CD14-positive monocyte (primary cell): ENCODE data around the gene SMTNL1. TPM values are rescaled to one million over a fixed set of nuclear protein-coding genes. Genes with fewer than 3 reads are reported as not detected.

Source experiments
- DNase-seq, 3 donors: peaks; one replicate each; pipeline ENCODE4 v3.0.0-alpha.2; 2011 to 2022
- H2AFZ ChIP-seq: 2 replicates; pipeline ENCODE4 v1.6.0; 2012; ENCODE audit warnings: mild to moderate bottlenecking, low read depth, low read length, inconsistent platforms; ENCODE audit not compliant: insufficient read depth, poor library complexity, severe bottlenecking
- H3K27ac ChIP-seq, 2 donors: 1 replicate in 1 of 2; 2 replicates in 1 of 2; pipeline ENCODE4 v1.5.1; 2012 to 2013; ENCODE audit warnings: low read length in 2 of 2, control low read depth in 1 of 2, inconsistent platforms in 1 of 2, low read depth in 1 of 2, mild to moderate bottlenecking in 1 of 2
- H3K27me3 ChIP-seq, 2 donors: one replicate each; pipeline versions ENCODE4 v1.6.0 to v1.6.1; 2011 to 2013; ENCODE audit warnings: low read length in 2 of 2; ENCODE audit not compliant: control insufficient read depth in 2 of 2, insufficient read depth in 2 of 2
- H3K36me3 ChIP-seq, 2 donors: replicated peaks in 1 of 2; 1 replicate in 1 of 2; 2 replicates in 1 of 2; pipeline versions ENCODE4 v1.5.1 to v1.6.1; 2012 to 2013; ENCODE audit warnings: low read length in 2 of 2, control low read depth in 1 of 2, inconsistent platforms in 1 of 2, mild to moderate bottlenecking in 1 of 2; ENCODE audit not compliant: insufficient read depth in 2 of 2, control insufficient read depth in 1 of 2
- H3K4me1 ChIP-seq, 2 donors: 1 replicate in 1 of 2; 2 replicates in 1 of 2; pipeline versions ENCODE4 v1.5.1 to v1.6.1; 2012 to 2013; ENCODE audit warnings: low read length in 2 of 2, control low read depth in 1 of 2, inconsistent platforms in 1 of 2, mild to moderate bottlenecking in 1 of 2, moderate library complexity in 1 of 2; ENCODE audit not compliant: insufficient read depth in 2 of 2, control insufficient read depth in 1 of 2
- H3K4me2 ChIP-seq: replicated peaks from 2 replicates; pipeline ENCODE3; 2012; ENCODE audit warnings: low read length, moderate library complexity, mild to moderate bottlenecking; ENCODE audit not compliant: poor library complexity, severe bottlenecking; ENCODE audit errors: extremely low read depth
- H3K4me3 ChIP-seq, 3 experiments: fragments of 200-600 bp in 1 of 3; sonication (generic) in 1 of 3; replicated peaks in 1 of 3; 1 replicate in 2 of 3; 2 replicates in 1 of 3; pipeline ENCODE4 v1.5.1; 2011 to 2013; ENCODE audit warnings: low read length in 3 of 3, mild to moderate bottlenecking in 3 of 3, control low read depth in 2 of 3, low read depth in 2 of 3, inconsistent platforms in 1 of 3, moderate library complexity in 1 of 3
- H3K79me2 ChIP-seq: 2 replicates; pipeline ENCODE4 v1.6.0; 2012; ENCODE audit warnings: mild to moderate bottlenecking, control low read depth, inconsistent platforms, low read length, moderate library complexity; ENCODE audit not compliant: insufficient read depth
- H3K9ac ChIP-seq: 2 replicates; pipeline ENCODE4 v1.6.0; 2017; ENCODE audit warnings: low read length, mild to moderate bottlenecking; ENCODE audit not compliant: insufficient read depth, poor library complexity, severe bottlenecking
- H3K9me3 ChIP-seq, 2 donors: replicated peaks in 1 of 2; 1 replicate in 1 of 2; 2 replicates in 1 of 2; pipeline versions ENCODE4 v1.5.1 to v1.6.1; 2012 to 2013; ENCODE audit warnings: low read length in 2 of 2, control low read depth in 1 of 2; ENCODE audit not compliant: control insufficient read depth in 1 of 2, insufficient read depth in 1 of 2
- H4K20me1 ChIP-seq: 2 replicates; pipeline ENCODE4 v1.6.0; 2012; ENCODE audit warnings: mild to moderate bottlenecking, low read length, control low read depth, moderate library complexity; ENCODE audit not compliant: insufficient read depth
- H3K27ac Mint-ChIP-seq, 7 donors: one replicate each; pipeline ENCODE4 v1.8.0; 2020; ENCODE audit warnings: mild to moderate bottlenecking in 7 of 7, mixed read lengths in 7 of 7, moderate library complexity in 6 of 7, inconsistent platforms in 2 of 7
- H3K27me3 Mint-ChIP-seq, 3 donors: one replicate each; pipeline ENCODE4 v1.8.0; 2021 to 2022; ENCODE audit warnings: low read depth in 3 of 3, mild to moderate bottlenecking in 3 of 3, mixed read lengths in 3 of 3, moderate library complexity in 3 of 3, inconsistent platforms in 1 of 3
- H3K36me3 Mint-ChIP-seq, 2 donors: one replicate each; pipeline ENCODE4 v1.8.0; 2020; ENCODE audit warnings: mixed read lengths in 2 of 2, inconsistent platforms in 1 of 2, mild to moderate bottlenecking in 1 of 2
- H3K4me1 Mint-ChIP-seq: one replicate; pipeline ENCODE4 v1.8.0; 2020; ENCODE audit warnings: mild to moderate bottlenecking, mixed read lengths
- H3K4me3 Mint-ChIP-seq, 2 donors: one replicate each; pipeline ENCODE4 v1.8.0; 2020; ENCODE audit warnings: mild to moderate bottlenecking in 2 of 2, mixed read lengths in 2 of 2, moderate library complexity in 1 of 2
- H3K9me3 Mint-ChIP-seq, 7 donors: one replicate each; pipeline ENCODE4 v1.8.0; 2020 to 2022; ENCODE audit warnings: mixed read lengths in 7 of 7, mild to moderate bottlenecking in 6 of 7, moderate library complexity in 6 of 7, inconsistent platforms in 2 of 7
- CTCF ChIP-seq: fragments of 200-600 bp; IDR thresholded peaks from one replicate; pipeline ENCODE4 v1.8.0; 2022; ENCODE audit warnings: antibody characterized with exemption, mild to moderate bottlenecking
- WGBS: methylation state at CpG from one replicate; pipeline ENCODE4 v1.1.5; 2013; ENCODE audit warnings: missing lambda C conversion rate; ENCODE audit not compliant: insufficient coverage; 5-methylcytosine and 5-hydroxymethylcytosine counted together
- intact Hi-C, 2 donors: fragments of 100-400 bp; cut with micrococcal nuclease; formaldehyde crosslinking; loops; one replicate each; pipeline versions ENCODE4 v1.15.0 to v1.15.1; 2023
- polyA plus RNA-seq, 3 donors: library from polyadenylated mRNA; depleted of rRNA in 1 of 3; unstranded in 2 of 3; stranded (reverse) in 1 of 3; fragments of 300-500 nt in 2 of 3; fragments of >200 nt in 1 of 3; fragmentation: Illumina TruSeq in 2 of 3; gene quantifications; 1 replicate in 2 of 3; 2 replicates in 1 of 3; pipeline ENCODE4 v1.2.3, GENCODE V29; 2012 to 2021

The SMTNL1 gene
- polyA plus RNA-seq, 3 donors, result not detected

GRCh38 chr11:57516061-57516443, 21.3 kb upstream of the SMTNL1 start:
- H3K9me3 ChIP-seq, result no peaks in the 10 kb centered on the region
- DNase-seq, result no peak
- Mint-ChIP-seq H3K27me3 (peaks cover 1 to 13% (median 6%) of the 10 kb centered on the region in 3 donors), H3K27ac (peak overlapping the region in 2 of 7 donors; percentile 27 to 40), H3K4me3 (peak overlapping the region; percentile 99), H3K4me1 (peaks cover 26% of the 10 kb centered on the region), H3K9me3 (peaks cover 0 to 3% (median 0%) of the 10 kb centered on the region in 7 donors), H3K36me3 (peaks cover 0 to 3% of the 10 kb centered on the region in 2 donors)
- H3K4me3 ChIP-seq, result peak overlapping the region; percentile 63 to 83 (median 80)
- H2AFZ ChIP-seq, result peak overlapping the region; percentile 96
- H3K4me1 ChIP-seq, result peaks cover 16 to 22% of the 10 kb centered on the region in 2 donors
- peaks cover 19% of the 10 kb centered on the region for H3K79me2 ChIP-seq
- H3K27me3 ChIP-seq, result no peaks in the 10 kb centered on the region
- TF ChIP-seq CTCF, result no peak
- no peaks in the 10 kb centered on the region for H3K36me3 ChIP-seq
- peak overlapping the region; percentile 88 for H3K4me2 ChIP-seq
- whole genome bisulfite sequencing, result 0% methylated on average over 1 of the region's 5 CpGs
- H3K9ac ChIP-seq, result peak overlapping the region; percentile 63
- no peaks in the 10 kb centered on the region for H4K20me1 ChIP-seq
- H3K27ac ChIP-seq, result peak overlapping the region in 1 of 2 donors; percentile 20
- intact Hi-C loops, result loop anchor here in 1 of 2 donors (5.0 kb wide), 1 partner anchor 39 kb away; no protein-coding TSS in a partner anchor

DNA sequence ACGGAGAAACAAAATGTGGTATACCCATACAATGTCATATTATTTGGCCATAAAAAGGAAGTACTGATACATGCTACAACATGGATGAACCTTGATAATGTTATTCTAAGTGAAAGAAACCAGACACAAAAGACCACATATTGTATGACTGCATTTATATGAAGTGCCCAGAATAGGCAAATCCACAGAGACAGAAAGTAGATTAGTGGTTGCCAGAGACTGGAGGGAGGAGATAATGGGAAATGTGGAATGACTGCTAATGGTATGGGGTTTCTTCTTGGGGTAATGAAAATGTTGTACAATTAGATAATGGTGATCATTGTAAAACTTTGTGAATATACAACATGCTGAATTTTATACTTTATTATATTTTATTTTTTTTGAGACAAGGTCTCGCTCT, 16.3 kb upstream of the SMTNL1 start:
- no peak overlapping the region for H2AFZ ChIP-seq
- Mint-ChIP-seq H3K9me3 (peaks cover 0 to 6% (median 0%) of the 10 kb centered on the region in 7 donors), H3K4me1 (peaks cover 5% of the 10 kb centered on the region), H3K27me3 (peaks cover 0 to 8% (median 2%) of the 10 kb centered on the region in 3 donors), H3K4me3 (no peak overlapping the region), H3K36me3 (peaks cover 3 to 7% of the 10 kb centered on the region in 2 donors), H3K27ac (no peak overlapping the region)
- H3K4me2 ChIP-seq, result no peak overlapping the region
- no peak for DNase-seq
- no peaks in the 10 kb centered on the region for H3K27me3 ChIP-seq
- no peak overlapping the region for H3K9ac ChIP-seq
- intact Hi-C loops, result no loop called here
- no peaks in the 10 kb centered on the region for H3K36me3 ChIP-seq
- TF ChIP-seq CTCF, result no peak
- no peak overlapping the region for H3K4me3 ChIP-seq
- no peaks in the 10 kb centered on the region for H4K20me1 ChIP-seq
- 100% methylated on average over 1 of the region's 2 CpGs for WGBS
- no peak overlapping the region for H3K27ac ChIP-seq
- no peaks in the 10 kb centered on the region for H3K9me3 ChIP-seq
- H3K79me2 ChIP-seq, result peaks cover under 1% of the 10 kb centered on the region
- H3K4me1 ChIP-seq, result peaks cover under 1 to 2% of the 10 kb centered on the region in 2 donors
